ENCODE results near the gene STEAP1B.
"Not testable (repeated sequence)": the region's sequence is repeated elsewhere in the genome, so short reads cannot be mapped to it uniquely, and the experiment has no call there.

DNA sequence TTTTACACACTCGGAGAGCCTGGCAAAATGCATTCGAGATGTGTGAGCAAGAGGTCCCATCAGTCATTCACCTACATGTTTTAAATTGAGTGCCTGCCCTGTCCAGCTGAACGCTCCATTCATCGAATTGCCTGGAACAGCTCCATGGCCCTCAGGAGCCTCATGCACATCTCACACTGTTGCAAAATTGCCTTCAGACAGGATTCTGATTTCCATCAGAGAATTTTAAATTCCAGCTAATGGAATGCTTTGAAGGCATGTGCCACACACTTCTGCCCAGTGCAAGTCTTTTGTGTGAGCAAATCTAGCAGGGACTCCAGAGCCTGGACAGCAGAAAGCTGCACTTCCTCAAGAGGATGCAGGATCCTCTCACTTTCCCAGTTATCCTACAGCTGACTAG, 17.0 kb upstream of the STEAP1B start:
- TF ChIP-seq, protein P1, sequence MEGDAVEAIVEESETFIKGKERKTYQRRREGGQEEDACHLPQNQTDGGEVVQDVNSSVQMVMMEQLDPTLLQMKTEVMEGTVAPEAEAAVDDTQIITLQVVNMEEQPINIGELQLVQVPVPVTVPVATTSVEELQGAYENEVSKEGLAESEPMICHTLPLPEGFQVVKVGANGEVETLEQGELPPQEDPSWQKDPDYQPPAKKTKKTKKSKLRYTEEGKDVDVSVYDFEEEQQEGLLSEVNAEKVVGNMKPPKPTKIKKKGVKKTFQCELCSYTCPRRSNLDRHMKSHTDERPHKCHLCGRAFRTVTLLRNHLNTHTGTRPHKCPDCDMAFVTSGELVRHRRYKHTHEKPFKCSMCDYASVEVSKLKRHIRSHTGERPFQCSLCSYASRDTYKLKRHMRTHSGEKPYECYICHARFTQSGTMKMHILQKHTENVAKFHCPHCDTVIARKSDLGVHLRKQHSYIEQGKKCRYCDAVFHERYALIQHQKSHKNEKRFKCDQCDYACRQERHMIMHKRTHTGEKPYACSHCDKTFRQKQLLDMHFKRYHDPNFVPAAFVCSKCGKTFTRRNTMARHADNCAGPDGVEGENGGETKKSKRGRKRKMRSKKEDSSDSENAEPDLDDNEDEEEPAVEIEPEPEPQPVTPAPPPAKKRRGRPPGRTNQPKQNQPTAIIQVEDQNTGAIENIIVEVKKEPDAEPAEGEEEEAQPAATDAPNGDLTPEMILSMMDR (conservative IDR thresholded peaks at IDR 0.05; ENCODE audit: low read depth, low read length) = not testable (repeated sequence)
- TF ChIP-seq POLR2A (IDR thresholded peaks at IDR 0.05; ENCODE audit: low read depth, low read length); CHD1 (IDR thresholded peaks at IDR 0.05; ENCODE audit: low read depth, low read length); MXI1 (IDR thresholded peaks at IDR 0.05; ENCODE audit: borderline replicate concordance, low read depth, low read length); BHLHE40 (IDR thresholded peaks at IDR 0.05; ENCODE audit: low read depth, low read length): not testable (repeated sequence)
- TF ChIP-seq, protein P2, sequence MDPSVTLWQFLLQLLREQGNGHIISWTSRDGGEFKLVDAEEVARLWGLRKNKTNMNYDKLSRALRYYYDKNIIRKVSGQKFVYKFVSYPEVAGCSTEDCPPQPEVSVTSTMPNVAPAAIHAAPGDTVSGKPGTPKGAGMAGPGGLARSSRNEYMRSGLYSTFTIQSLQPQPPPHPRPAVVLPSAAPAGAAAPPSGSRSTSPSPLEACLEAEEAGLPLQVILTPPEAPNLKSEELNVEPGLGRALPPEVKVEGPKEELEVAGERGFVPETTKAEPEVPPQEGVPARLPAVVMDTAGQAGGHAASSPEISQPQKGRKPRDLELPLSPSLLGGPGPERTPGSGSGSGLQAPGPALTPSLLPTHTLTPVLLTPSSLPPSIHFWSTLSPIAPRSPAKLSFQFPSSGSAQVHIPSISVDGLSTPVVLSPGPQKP (IDR thresholded peaks at IDR 0.05; ENCODE audit: borderline replicate concordance, low read depth, low read length) = not testable (repeated sequence)
